ENCODE measurements around the gene CCDC15.

DNA sequence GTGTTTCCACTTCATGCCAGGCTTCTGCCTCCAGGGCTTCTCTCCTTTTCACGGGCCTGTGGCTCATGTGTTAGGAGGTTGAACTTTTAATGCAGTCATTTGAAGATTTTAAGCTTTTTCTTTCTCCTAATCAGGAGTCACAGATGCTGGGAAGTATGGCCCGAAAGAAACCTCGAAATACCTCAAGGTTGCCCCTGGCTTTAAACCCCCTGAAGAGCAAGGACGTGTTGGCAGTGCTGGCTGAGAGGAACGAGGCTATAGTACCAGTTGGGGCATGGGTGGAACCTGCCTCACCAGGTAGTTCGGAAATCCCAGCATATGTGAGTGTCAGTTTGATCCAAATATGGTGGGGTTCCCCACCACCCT lies 571 bp downstream of the CCDC15 start:
- TF ChIP-seq POLR2AphosphoS5 (IDR thresholded peaks at IDR 0.05; ENCODE audit: low read depth, low read length) = no peak
- no peak for TF ChIP-seq POLR2A (IDR thresholded peaks at IDR 0.05; ENCODE audit: low read depth, low read length)

All from GM12891 (cell line).